Progenitor cell of endocrine pancreas (in vitro differentiated cells): Measurements from ENCODE around the gene RGS7. TPM values are rescaled to one million over a fixed set of nuclear protein-coding genes. Genes with fewer than 3 reads are reported as not detected.

ENCODE experiments used
- DNase-seq: peaks from one replicate; pipeline ENCODE4 v3.0.0; 2021; ENCODE audit warnings: low spot score; ENCODE audit not compliant: unreplicated experiment
- H3K27ac Mint-ChIP-seq: 2 replicates; pipeline ENCODE4 v1.8.0; 2021; ENCODE audit warnings: mild to moderate bottlenecking, moderate library complexity, mixed read lengths
- H3K27me3 Mint-ChIP-seq: 2 replicates; pipeline ENCODE4 v1.8.0; 2021; ENCODE audit warnings: mixed read lengths
- H3K36me3 Mint-ChIP-seq: 2 replicates; pipeline ENCODE4 v1.8.0; 2022; ENCODE audit warnings: mixed read lengths; ENCODE audit not compliant: insufficient read depth
- H3K4me1 Mint-ChIP-seq: 2 replicates; pipeline ENCODE4 v1.8.0; 2021; ENCODE audit warnings: low read depth, mixed read lengths
- H3K4me3 Mint-ChIP-seq: 2 replicates; pipeline ENCODE4 v1.8.0; 2021; ENCODE audit warnings: low read depth, mild to moderate bottlenecking, moderate library complexity, mixed read lengths
- H3K9me3 Mint-ChIP-seq: 2 replicates; pipeline ENCODE4 v1.8.0; 2021; ENCODE audit warnings: low read depth, mixed read lengths
- CTCF ChIP-seq: fragments of 200-600 bp; sonication (generic); IDR thresholded peaks from one replicate; pipeline ENCODE4 v1.5.0; 2021; ENCODE audit warnings: antibody characterized with exemption, mild to moderate bottlenecking; ENCODE audit not compliant: unreplicated experiment
- total RNA-seq: library from RNA; stranded (reverse); gene quantifications from 2 replicates; pipeline ENCODE4 v1.2.1, GENCODE V29; 2021

Gene RGS7
- total RNA-seq, 1 donor from 2014 or later = 2.4 TPM

- Mint-ChIP-seq H3K27me3 (no peaks in the 10 kb centered on the region), H3K27ac (no peak overlapping the region), H3K4me3 (no peak overlapping the region), H3K9me3 (no peaks in the 10 kb centered on the region), H3K4me1 (peaks cover 6% of the 10 kb centered on the region), H3K36me3 (no peaks in the 10 kb centered on the region)
- DNase-seq = no peak
- no peak for TF ChIP-seq CTCF
Measured at GRCh38 chr1:241332987-241333386, 24.0 kb downstream of the RGS7 start.

GRCh38 chr1:241332037-241332409 lies 25.0 kb downstream of the RGS7 start:
- no peak for TF ChIP-seq CTCF
- Mint-ChIP-seq H3K27me3 (no peaks in the 10 kb centered on the region), H3K9me3 (no peaks in the 10 kb centered on the region), H3K27ac (no peak overlapping the region), H3K4me1 (peaks cover 6% of the 10 kb centered on the region), H3K4me3 (no peak overlapping the region), H3K36me3 (no peaks in the 10 kb centered on the region)
- DNase-seq = no peak

GRCh38 chr1:241331328-241332036 lies 25.5 kb downstream of the RGS7 start:
- no peak overlapping the region for H3K27ac Mint-ChIP-seq
- H3K9me3 Mint-ChIP-seq = no peaks in the 10 kb centered on the region
- no peaks in the 10 kb centered on the region for H3K27me3 Mint-ChIP-seq
- H3K4me3 Mint-ChIP-seq = no peak overlapping the region
- TF ChIP-seq CTCF = no peak
- DNase-seq = no peak
- H3K36me3 Mint-ChIP-seq = no peaks in the 10 kb centered on the region
- peaks cover 6% of the 10 kb centered on the region for H3K4me1 Mint-ChIP-seq

GRCh38 chr1:241330619-241331327 lies 26.2 kb downstream of the RGS7 start:
- DNase-seq = no peak
- no peak overlapping the region for H3K27ac Mint-ChIP-seq
- H3K9me3 Mint-ChIP-seq = no peaks in the 10 kb centered on the region
- TF ChIP-seq CTCF = no peak
- no peaks in the 10 kb centered on the region for H3K36me3 Mint-ChIP-seq
- peaks cover 6% of the 10 kb centered on the region for H3K4me1 Mint-ChIP-seq
- H3K4me3 Mint-ChIP-seq = no peak overlapping the region
- no peaks in the 10 kb centered on the region for H3K27me3 Mint-ChIP-seq

- no peaks in the 10 kb centered on the region for H3K4me1 Mint-ChIP-seq
- peaks cover 3% of the 10 kb centered on the region for H3K27me3 Mint-ChIP-seq
- DNase-seq = no peak
- H3K27ac Mint-ChIP-seq = no peak overlapping the region
- H3K36me3 Mint-ChIP-seq = no peaks in the 10 kb centered on the region
- no peaks in the 10 kb centered on the region for H3K9me3 Mint-ChIP-seq
- no peak overlapping the region for H3K4me3 Mint-ChIP-seq
- TF ChIP-seq CTCF = no peak
Measured at GRCh38 chr1:241325456-241325855, 31.5 kb downstream of the RGS7 start.
